SU-DHL-6 (cell line): Measurements from ENCODE around the gene ATP2B2.

Experiments
- H2AFZ ChIP-seq: fragments of 200-600 bp; sonication (generic); 2 replicates; pipeline ENCODE4 v1.6.1; 2014; ENCODE audit warnings: low read depth, mild to moderate bottlenecking, moderate library complexity, mixed read lengths, antibody characterized with exemption, low read length; ENCODE audit not compliant: severe bottlenecking
- H3F3A ChIP-seq: fragments of 200-600 bp; shearing (Covaris generic); 2 replicates; pipeline ENCODE4 v1.6.0; 2016; ENCODE audit warnings: antibody characterized with exemption, mild to moderate bottlenecking; ENCODE audit not compliant: insufficient read depth
- H3K27ac ChIP-seq: fragments of 200-600 bp; sonication (generic); 2 replicates; pipeline ENCODE4 v1.5.1; 2016; ENCODE audit warnings: low read depth, mild to moderate bottlenecking, low read length, moderate library complexity, mixed read lengths
- H3K27me3 ChIP-seq: fragments of 200-600 bp; sonication (generic), shearing (Covaris generic); 2 replicates; pipeline ENCODE4 v1.6.0; 2014; ENCODE audit warnings: mild to moderate bottlenecking, low read length
- H3K36me3 ChIP-seq: fragments of 200-600 bp; sonication (generic); 2 replicates; pipeline ENCODE4 v1.6.1; 2014; ENCODE audit warnings: mild to moderate bottlenecking, low read length, mixed read lengths
- H3K4me2 ChIP-seq: fragments of 300-600, 200-600 bp; shearing (Covaris generic), sonication (generic); 2 replicates; pipeline ENCODE4 v1.6.0; 2014; ENCODE audit warnings: low read length, low read depth, mild to moderate bottlenecking; ENCODE audit not compliant: poor library complexity, severe bottlenecking
- H3K4me3 ChIP-seq: fragments of 200-600 bp; sonication (generic); 2 replicates; pipeline ENCODE4 v1.5.1; 2014; ENCODE audit warnings: antibody characterized with exemption, low read length, mild to moderate bottlenecking, mixed read lengths; ENCODE audit not compliant: insufficient read depth, poor library complexity, severe bottlenecking
- H3K79me2 ChIP-seq: fragments of 200-600 bp; sonication (generic); 2 replicates; pipeline ENCODE4 v1.6.1; 2014; ENCODE audit warnings: mild to moderate bottlenecking, low read length, moderate library complexity; ENCODE audit not compliant: insufficient read depth
- H3K9ac ChIP-seq: fragments of 200-600 bp; sonication (generic); 2 replicates; pipeline ENCODE4 v1.7.0; 2014; ENCODE audit warnings: mild to moderate bottlenecking, low read length
- H3K9me2 ChIP-seq: fragments of 200-600 bp; sonication (generic); replicated peaks from 2 replicates; pipeline ENCODE4 v1.6.1; 2014; ENCODE audit warnings: low read length; ENCODE audit not compliant: insufficient read depth
- H3K9me3 ChIP-seq: fragments of 200-600 bp; sonication (generic); 2 replicates; pipeline ENCODE4 v1.6.1; 2014; ENCODE audit warnings: low read length, mixed read lengths; ENCODE audit not compliant: insufficient read depth
- H4K20me1 ChIP-seq: fragments of 200-600 bp; sonication (generic); 2 replicates; pipeline ENCODE4 v1.6.1; 2014; ENCODE audit warnings: low read depth, mild to moderate bottlenecking, antibody characterized with exemption, low read length, moderate library complexity, mixed read lengths
- CTCF ChIP-seq: fragments of 200-600 bp; sonication (generic); IDR thresholded peaks from one replicate; pipeline ENCODE4 v1.5.1; 2017; ENCODE audit warnings: antibody characterized with exemption, mild to moderate bottlenecking, low read length, moderate library complexity; ENCODE audit not compliant: insufficient read depth, poor library complexity, severe bottlenecking
- EZH2phosphoT487 ChIP-seq: fragments of 200-600 bp; sonication (generic), shearing (Covaris generic); conservative IDR thresholded peaks from 2 replicates; pipeline ENCODE4 v1.6.1; 2018; ENCODE audit warnings: mild to moderate bottlenecking, antibody characterized with exemption, low read length, moderate library complexity, mixed read lengths

The ATP2B2 gene

GRCh38 chr3:10320320-10320677 is 185.1 kb downstream of the ATP2B2 start:
- Histone ChIP-seq H3F3A (no peaks in the 10 kb centered on the region), H3K9me3 (no peaks in the 10 kb centered on the region), H4K20me1 (no peaks in the 10 kb centered on the region), H2AFZ (peak overlapping the region; percentile 52), H3K36me3 (no peaks in the 10 kb centered on the region), H3K4me2 (peak overlapping the region; percentile 71), H3K27me3 (no peaks in the 10 kb centered on the region), H3K9ac (peak overlapping the region; percentile 74), H3K9me2 (no peaks in the 10 kb centered on the region), H3K27ac (no peak overlapping the region), H3K79me2 (peaks cover 20% of the 10 kb centered on the region), H3K4me3 (peak overlapping the region; percentile 72)
- TF ChIP-seq CTCF (no peak), EZH2phosphoT487 (no peak)

- no peaks in the 10 kb centered on the region for H3F3A ChIP-seq
- H3K27ac ChIP-seq: no peak overlapping the region
- no peak for TF ChIP-seq EZH2phosphoT487
- TF ChIP-seq CTCF: no peak
- peak overlapping the region; percentile 71 for H3K4me2 ChIP-seq
- H3K79me2 ChIP-seq: peaks cover 20% of the 10 kb centered on the region
- H3K9me2 ChIP-seq: no peaks in the 10 kb centered on the region
- H3K36me3 ChIP-seq: no peaks in the 10 kb centered on the region
- H3K9me3 ChIP-seq: no peaks in the 10 kb centered on the region
- peak overlapping the region; percentile 74 for H3K9ac ChIP-seq
- no peaks in the 10 kb centered on the region for H4K20me1 ChIP-seq
- peak overlapping the region; percentile 72 for H3K4me3 ChIP-seq
- no peaks in the 10 kb centered on the region for H3K27me3 ChIP-seq
- no peak overlapping the region for H2AFZ ChIP-seq
Measured at GRCh38 chr3:10319804-10320203, 185.6 kb downstream of the ATP2B2 start.

- Histone ChIP-seq H3F3A (no peaks in the 10 kb centered on the region), H2AFZ (no peak overlapping the region), H3K36me3 (no peaks in the 10 kb centered on the region), H3K27me3 (no peaks in the 10 kb centered on the region), H3K79me2 (peaks cover 20% of the 10 kb centered on the region), H3K4me2 (peak overlapping the region; percentile 71), H3K4me3 (no peak overlapping the region), H3K9ac (no peak overlapping the region), H4K20me1 (no peaks in the 10 kb centered on the region), H3K9me2 (no peaks in the 10 kb centered on the region), H3K27ac (no peak overlapping the region), H3K9me3 (no peaks in the 10 kb centered on the region)
- TF ChIP-seq CTCF: no peak
- TF ChIP-seq EZH2phosphoT487: no peak
Measured at GRCh38 chr3:10319251-10319650, 186.1 kb downstream of the ATP2B2 start.
